AG04449 (cell line): ENCODE measurements around the gene ATP2B2.

Experiments used
- CTCF ChIA-PET: fragments of 350-600 bp; formaldehyde crosslinking; extraction: SDS; loops from one replicate; lab custom pipeline; 2021; ENCODE audit warnings: antibody characterized with exemption; lab: Yijun Ruan, JAX
- POLR2A ChIA-PET: fragments of 400-600, 350-600 bp; formaldehyde crosslinking; extraction: SDS; loops from one replicate; lab custom pipeline; 2020; ENCODE audit warnings: antibody characterized with exemption, inconsistent platforms; lab: Yijun Ruan, JAX
- DNase-seq: peaks from one replicate; pipeline ENCODE4 v3.0.0-alpha.2; 2010; ENCODE audit warnings: low read depth, low spot score
- H3K4me3 ChIP-seq: 2 replicates; pipeline ENCODE4 v1.5.1; 2011; ENCODE audit warnings: low read depth, mild to moderate bottlenecking, control low read depth, low read length
- TF ChIP-seq, protein P1 (sequence below): IDR thresholded peaks from one replicate; pipeline ENCODE4 v1.5.1; 2011; ENCODE audit warnings: mild to moderate bottlenecking, moderate library complexity, low read length, control low read depth, inconsistent platforms; ENCODE audit not compliant: insufficient read depth; ENCODE audit errors: missing control alignments

ATP2B2 gene

DNA sequence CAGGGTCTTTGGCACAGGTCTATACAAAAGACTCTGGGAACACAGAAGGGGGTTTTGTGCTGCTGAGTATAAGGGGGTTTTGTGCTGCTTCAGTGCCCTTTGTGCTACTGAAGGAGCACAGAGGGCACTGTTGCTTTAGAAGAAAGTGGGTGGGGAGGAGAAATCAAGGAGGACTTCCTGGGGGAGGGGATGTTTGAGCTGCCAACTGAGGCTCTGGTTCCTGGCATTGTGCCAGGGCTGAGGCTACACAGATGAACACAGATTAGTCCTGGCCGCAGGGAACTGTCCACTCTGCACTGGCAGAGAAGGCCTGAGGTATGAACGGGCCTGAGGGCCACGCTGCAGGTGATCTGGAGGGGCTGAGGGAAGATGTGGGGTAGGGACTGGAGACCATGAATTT, 152.2 kb downstream of the ATP2B2 start:
- ChIA-PET CTCF (interaction anchor here (0.6 to 12.7 kb wide), 5 partner anchors 10 to 386 kb away, joined by 3 to 107 read pairs (median 3); no protein-coding TSS in a partner anchor), POLR2A (interaction anchor here (1.0 to 1.4 kb wide), 2 partner anchors 14 to 32 kb away, joined by 4 read pairs; partner anchors contain the start of gene SEC13)
- H3K4me3 ChIP-seq = no peak overlapping the region
- no peak for DNase-seq
- TF ChIP-seq, protein P1, sequence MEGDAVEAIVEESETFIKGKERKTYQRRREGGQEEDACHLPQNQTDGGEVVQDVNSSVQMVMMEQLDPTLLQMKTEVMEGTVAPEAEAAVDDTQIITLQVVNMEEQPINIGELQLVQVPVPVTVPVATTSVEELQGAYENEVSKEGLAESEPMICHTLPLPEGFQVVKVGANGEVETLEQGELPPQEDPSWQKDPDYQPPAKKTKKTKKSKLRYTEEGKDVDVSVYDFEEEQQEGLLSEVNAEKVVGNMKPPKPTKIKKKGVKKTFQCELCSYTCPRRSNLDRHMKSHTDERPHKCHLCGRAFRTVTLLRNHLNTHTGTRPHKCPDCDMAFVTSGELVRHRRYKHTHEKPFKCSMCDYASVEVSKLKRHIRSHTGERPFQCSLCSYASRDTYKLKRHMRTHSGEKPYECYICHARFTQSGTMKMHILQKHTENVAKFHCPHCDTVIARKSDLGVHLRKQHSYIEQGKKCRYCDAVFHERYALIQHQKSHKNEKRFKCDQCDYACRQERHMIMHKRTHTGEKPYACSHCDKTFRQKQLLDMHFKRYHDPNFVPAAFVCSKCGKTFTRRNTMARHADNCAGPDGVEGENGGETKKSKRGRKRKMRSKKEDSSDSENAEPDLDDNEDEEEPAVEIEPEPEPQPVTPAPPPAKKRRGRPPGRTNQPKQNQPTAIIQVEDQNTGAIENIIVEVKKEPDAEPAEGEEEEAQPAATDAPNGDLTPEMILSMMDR = no peak

DNA sequence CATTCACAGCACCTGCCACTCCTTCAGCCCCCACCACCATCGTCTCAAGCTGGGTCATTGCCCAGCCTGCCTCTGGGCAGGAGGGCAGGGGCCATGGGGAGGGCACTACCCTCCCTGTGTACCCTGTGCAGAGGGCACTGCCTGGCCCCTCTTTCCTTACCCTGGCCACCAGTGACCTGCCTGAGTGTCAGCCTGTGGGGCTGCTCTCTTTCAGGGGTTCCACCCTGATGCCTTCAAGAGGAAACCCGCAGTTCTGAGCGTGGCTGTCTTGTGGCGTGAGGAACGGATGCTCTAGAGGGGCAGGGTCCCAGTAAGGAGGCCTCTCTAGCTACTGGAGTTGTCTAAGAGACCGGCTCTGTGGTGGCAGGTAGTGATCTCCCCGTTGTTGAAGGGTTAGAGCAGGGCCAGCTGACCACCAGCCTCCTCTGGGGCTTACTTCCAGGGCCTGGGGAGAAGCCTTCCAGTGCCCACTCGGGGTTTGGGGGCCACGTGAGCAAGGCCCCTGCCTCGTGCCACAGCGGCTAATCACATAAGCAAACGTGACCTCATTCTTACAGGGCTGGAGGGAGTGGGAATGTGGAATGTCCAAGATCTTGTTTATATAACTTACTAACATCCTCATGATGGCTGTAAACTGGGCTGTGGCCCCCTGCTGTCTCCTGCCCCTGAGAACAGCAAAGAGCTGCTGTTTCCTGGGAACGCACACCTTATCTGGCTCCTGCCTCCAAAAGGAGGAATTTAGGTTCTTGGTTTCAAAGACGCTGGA, 153.1 kb downstream of the ATP2B2 start:
- TF ChIP-seq, protein P1 = peak; percentile 21
- DNase-seq = peak; percentile 87
- CTCF ChIA-PET = interaction anchor here (0.6 to 12.7 kb wide), 6 partner anchors 9 to 387 kb away, joined by 3 to 107 read pairs (median 3); no protein-coding TSS in a partner anchor
- no peak overlapping the region for H3K4me3 ChIP-seq
- POLR2A ChIA-PET = interaction anchor here (1.0 to 1.4 kb wide), 2 partner anchors 15 to 31 kb away, joined by 4 read pairs; partner anchors contain the start of gene SEC13

DNA sequence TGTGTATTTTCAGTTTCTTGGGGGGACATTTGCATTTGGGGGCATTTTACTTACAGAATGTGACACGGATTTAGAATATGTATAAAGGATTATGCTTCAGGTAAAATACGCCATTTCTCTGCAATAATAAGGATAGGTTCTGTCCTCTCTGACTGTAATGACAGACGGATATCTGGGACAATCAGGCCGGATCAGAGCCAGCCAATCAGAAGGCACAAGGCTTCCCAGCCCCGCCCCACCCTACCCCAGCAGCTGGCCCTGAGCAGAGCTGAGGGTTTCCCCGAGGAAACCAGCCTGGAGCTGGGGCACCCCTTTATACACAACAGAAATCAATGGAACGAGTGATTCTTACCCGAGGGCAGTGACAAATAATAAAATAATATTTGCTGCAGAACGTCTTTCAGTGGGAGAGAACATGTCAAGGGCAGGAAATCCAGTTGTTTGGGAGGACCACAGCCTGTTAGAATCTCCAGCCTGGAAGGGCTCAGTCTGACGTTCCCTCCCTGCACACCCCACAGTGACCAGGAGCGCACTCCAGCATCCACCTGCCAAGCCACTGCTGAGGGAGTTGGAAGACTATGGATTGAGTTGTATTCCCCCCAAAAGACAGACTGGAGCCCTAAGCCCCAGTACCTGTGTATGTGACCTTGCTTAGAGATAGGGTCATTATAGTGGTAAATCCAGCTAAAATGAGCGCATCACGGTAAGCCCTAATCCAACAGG, 154.2 kb downstream of the ATP2B2 start:
- ChIA-PET POLR2A (no interaction called here), CTCF (interaction anchor here (12.7 kb wide), 1 partner anchor 8 kb away, joined by 107 read pairs; no protein-coding TSS in a partner anchor)
- H3K4me3 ChIP-seq = no peak overlapping the region
- no peak for DNase-seq
- TF ChIP-seq, protein P1 = no peak

DNA sequence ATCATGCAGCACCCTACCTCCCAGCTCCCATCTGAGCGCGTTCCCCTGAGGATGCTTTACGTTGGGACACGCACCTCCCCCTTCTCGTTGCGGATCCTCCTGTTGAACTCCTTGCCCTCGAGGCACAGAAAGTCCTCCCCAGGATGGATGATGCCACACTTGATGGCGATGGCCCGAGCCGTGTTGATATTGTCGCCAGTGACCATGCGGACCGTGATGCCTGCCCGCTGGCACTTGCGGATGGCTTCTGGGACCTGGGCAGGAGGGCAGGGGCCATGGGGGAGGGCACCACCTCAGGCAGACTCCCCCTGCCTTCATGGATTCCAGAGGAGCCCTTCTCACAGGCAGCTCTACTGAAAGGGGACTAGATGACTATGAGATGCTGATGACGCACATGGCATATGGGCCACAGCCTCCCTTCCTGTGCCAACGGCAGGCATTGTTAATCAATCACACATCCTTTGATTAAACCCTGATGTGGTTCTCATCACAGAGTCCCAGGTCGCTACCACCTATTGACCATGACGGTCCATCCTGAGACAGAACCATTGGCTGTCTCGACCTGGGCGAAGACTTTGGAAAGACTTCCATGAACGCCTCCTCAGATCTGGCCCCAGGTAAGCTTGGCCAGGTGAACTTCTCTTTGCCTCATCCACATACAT, 154.9 kb downstream of the ATP2B2 start:
- TF ChIP-seq, protein P1 = no peak
- ChIA-PET POLR2A (no interaction called here), CTCF (interaction anchor here (1.2 to 6.2 kb wide), 2 partner anchors 12 to 388 kb away, joined by 4 to 29 read pairs; no protein-coding TSS in a partner anchor)
- no peak overlapping the region for H3K4me3 ChIP-seq
- DNase-seq = no peak

DNA sequence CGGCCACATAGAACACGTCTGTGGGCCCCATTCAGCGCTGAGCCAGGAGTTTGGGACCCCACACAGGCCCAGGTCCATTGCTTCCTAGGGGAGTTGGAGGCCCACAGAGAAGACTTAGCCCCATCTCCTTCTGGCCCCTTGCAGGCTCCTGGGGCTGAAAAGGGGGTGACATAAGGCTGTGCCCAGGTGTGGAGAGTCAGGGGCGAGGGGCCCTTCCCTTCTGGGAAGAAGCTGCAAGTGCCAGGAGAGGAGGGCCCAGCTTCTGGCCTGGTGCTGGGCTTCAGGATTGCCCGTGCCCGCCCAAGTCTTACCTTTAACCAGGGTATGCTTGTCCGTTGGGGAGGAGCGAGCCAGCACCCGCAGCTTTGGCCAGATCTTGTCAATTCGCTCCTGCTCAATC, 155.6 kb downstream of the ATP2B2 start:
- TF ChIP-seq, protein P1 = no peak
- POLR2A ChIA-PET = no interaction called here
- CTCF ChIA-PET = interaction anchor here (1.2 to 6.2 kb wide), 2 partner anchors 12 to 388 kb away, joined by 4 to 29 read pairs; no protein-coding TSS in a partner anchor
- DNase-seq = no peak
- no peak overlapping the region for H3K4me3 ChIP-seq
